Limb (tissue), 2 donors: ENCODE results near the gene FUT7.
A peak's percentile ranks its signal among the peaks of the same experiment; 100 is the strongest.
"Not testable (repeated sequence)": the region's sequence is repeated elsewhere in the genome, so short reads cannot be mapped to it uniquely, and the experiment has no call there.

Source experiments
- DNase-seq, 2 donors: peaks; one replicate each; pipeline ENCODE4 v3.0.0-alpha.2; 2016; ENCODE audit errors: extremely low spot score in 2 of 2

FUT7 gene

GRCh38 chr9:137034039-137034708 lies 2.3 kb upstream of the FUT7 start:
- no peak for DNase-seq

GRCh38 chr9:137033481-137033880 lies 1.6 kb upstream of the FUT7 start:
- not testable (repeated sequence) for DNase-seq

DNA sequence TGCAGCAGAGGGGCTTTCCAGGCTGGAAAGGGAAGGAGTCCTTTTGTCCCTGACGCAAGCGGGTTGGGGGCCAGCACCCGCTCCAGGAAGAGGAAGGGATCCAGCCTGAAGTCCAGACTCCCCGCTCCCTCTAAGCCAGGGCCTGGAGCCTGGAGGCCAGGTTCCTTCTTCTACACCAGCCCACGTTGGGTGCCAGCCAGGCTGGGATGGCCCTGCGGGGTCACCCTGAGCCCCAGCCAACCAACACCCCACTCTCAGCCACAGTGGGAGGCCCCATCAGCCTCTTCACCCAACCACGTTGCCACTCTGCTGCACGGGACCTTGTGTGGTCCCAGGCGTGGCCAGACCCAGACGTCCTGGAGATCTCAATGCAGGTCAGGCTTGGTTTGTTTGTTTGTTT lies 970 bp upstream of the FUT7 start:
- DNase-seq, result no peak

DNA sequence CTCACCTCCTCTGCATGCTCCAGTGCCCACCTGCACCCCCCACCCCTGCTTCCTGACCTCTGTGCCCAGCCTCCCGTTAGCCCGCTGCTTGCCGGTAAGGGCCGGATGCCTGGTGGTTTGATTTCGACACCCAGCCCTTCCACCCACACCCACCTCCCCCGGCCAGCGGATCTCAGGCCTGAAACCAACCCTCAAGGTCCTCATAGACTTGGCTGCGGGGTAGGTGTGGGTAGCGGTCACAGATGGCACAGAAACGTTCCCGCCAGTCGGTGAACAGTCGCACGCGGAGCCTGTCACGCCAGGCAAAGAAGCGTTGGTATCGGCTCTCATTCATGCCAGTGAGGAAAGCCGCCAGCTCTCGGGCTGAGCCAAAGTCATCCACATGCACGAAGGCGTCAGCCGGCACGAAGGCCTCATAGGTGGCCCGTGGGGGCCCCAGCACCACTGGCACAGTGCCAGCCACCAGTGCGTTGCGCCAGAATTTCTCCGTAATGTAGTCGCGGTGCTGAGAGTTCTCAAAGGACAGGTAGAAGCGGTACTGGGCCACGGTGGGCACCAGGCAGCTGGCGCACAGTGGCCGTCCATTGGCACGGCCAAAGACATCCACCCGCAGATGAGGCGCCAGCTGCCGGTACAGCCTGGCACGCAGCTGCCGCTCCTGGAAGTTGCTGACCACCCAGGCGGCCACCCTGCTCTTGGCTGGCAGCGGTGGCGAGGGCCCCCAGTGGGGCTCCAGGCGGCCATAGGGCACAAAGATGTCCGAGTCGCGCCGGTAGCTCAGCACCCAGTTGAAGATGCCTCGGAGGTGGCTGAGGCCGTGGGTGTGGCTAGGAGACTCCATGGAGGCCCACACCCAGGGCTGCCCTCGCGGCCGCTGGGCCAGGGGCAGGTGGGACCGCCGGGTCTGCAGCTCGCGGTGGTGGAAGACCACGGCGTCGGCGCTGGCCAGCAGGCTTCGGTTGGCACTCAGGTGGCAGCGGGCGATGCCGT lies 1.1 kb downstream of the FUT7 start:
- no peak for DNase-seq

DNA sequence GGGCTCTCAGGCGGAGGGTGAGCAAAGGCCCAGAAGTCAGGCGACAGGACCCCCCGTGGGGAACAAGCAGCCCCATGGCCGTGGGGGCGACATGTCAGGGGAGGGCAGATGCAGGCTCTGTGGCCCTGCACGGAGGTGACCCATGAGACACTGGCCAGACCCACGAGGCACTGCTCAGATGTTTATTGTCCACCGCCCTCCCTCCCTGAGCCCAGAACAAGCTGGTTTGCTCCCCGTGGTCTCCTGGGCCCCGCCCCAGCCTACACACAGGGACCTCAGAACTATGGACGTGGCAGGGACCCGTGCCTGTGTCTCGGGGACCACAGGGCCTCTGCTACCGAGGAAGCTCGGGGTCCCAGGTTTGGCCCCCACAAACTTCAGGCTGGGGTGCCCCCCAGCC lies 1.9 kb downstream of the FUT7 start:
- DNase-seq, result no peak

DNA sequence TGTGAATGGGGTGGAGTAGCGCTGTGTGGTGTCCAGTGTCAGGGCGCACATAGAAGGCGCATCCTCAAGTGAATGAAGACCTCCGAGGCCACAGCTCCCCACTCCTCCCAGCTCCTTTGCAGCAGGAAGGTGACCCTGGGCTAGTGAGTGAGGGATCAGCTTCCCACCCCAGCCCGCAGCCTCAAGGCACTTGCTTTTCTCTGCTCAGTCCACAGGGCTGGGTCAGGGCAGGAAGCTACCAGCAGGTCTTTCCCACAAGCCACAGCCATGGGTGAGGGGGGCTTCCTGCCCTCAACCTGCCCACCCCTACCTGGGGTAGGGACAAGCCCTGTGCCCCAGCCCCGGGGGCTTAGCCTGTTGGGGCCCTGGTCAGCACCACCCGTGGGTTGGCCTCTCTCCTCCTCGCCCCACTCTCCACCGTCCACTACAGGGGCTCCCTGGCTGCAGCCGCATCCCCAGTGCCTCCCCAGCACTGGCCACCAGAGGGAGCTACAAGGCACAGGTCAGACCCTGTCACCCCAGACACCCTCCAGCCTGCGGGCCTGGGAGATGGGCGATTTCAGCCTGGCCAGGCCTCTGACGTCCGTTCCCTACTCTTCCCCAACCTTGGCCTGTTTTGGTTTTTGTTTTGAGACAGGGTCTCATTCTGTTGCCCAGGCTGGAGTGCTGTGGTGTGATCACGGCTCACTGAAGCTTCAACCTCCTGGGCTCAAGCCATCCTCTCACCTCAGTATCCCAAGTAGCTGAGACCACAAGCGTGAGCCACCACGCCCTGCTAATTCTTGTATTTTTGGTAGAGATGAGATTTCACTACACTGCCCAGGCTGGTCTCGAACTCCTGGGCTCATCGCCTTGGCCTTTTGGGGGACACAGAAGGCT lies 2.6 kb downstream of the FUT7 start:
- DNase-seq, result peak in 1 of 2 donors; percentile 83

- peak in 1 of 2 donors; percentile 79 for DNase-seq
These were observed 3.4 kb downstream of the FUT7 start for GRCh38 chr9:137028263-137029057.

DNA sequence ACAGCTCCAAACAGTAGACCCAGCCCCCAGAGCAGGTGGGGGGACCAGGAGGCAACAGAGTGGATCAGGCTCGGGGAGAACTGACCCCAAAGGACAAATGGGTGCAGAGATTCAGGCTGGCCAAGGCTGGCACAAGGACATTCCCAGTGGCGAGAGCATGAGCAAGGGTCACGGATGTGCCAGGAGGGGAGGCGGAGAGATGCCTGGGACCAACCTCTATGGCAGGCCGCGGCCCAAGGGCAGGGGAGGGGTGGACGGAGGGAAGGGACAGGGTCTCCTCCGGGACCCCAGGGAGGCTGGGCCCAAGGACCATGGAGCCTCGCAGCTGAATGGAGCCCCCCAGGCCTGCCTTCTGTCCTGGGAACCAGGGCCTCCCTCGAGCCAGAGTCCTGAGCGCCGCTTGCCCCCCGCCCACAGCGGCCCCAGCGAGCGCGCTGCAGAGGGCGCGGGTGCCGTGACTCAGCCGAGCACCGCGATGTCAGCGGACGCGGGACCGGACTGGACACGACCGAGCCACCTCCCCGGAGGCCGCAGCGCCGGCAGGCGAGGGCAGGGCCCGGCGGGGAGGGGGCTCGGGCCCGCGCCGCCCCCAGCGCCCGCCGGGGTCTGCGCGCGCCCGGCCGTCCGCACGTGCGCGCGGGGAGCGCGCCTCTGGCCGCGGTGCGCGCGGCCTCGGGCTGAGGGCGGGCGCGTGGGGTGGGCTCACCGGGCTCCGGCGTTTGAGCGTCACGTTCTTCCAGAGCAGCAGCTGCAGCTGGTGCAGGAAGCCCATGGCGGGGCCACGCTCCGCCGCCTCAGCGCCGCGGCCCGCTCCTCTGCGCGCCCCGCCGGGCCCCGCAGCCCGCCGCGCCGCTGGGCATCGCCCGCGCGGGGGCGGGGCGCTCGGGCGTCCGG lies 4.3 kb downstream of the FUT7 start, which contains the start of gene ABCA2:
Gene ABCA2, minus strand, starts transcription at position 869 of the 894 bp plus-strand sequence. Its CDS starts 97 bp downstream, at position 772.
- peak in 1 of 2 donors; percentile 63 for DNase-seq

- DNase-seq, result no peak
These were observed 5.1 kb downstream of the FUT7 start for GRCh38 chr9:137026828-137027227.

DNA sequence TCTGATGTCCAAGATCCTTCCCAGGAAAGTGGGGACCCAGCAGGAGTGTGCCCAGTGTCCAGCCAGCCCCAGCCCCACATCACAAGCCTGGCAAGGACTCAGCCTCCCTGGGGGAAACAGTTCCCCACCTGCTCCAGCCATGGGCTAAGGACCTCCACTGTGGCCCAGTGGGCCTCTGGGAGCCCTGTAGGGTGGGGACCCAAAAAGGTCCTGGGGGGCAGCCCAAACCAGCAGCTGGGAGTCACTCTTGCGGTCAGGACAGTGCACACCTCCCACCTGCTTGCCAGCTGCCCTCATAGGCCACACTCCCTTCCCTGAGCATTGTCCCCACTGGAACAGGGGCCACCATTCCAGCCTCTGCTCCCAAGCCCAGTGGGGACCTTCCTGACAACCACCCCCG lies 5.5 kb downstream of the FUT7 start:
- no peak for DNase-seq

- peak in 1 of 2 donors; percentile 66 for DNase-seq
These were observed 6.3 kb downstream of the FUT7 start for GRCh38 chr9:137025517-137025966.

GRCh38 chr9:137023583-137023991 lies 8.3 kb downstream of the FUT7 start:
- no peak for DNase-seq

DNA sequence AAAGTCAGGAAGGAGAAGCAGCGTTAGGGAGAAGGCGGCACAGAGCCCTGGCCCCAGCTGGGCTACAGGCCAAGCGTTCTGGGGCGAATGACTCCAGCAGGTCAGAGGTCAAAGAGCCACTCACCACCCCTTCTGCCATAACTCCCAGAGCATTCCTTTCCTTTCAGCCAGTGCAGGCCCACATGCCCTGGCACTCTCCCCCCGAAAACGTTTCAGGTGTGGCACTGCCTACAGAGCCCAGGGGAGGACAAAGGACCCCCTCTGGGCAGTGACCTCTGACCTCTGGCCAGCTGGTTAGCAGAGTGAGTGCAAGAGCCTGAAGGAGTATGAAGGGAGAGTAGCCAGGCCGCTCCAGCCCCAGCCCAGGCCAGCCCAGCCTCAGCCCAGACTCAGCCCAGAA lies 8.7 kb downstream of the FUT7 start:
- no peak for DNase-seq

DNA sequence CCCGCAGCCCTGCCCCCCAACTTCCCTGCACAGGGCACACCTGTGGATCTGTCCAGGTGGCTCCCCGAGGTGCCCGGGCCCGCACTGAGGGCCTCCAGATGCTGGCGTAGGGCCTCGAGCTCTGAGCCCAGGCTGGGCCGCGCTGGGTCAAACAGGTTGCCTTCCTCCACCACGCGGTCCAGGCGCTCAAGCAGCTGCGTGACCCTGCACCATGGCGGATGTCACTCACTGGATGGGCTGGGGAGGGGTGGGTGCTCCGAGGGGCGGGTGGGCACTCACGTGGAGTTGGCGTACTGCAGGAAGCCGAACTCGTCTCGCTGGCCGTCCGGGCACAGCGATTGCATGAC lies 9.3 kb downstream of the FUT7 start:
- DNase-seq, result no peak

GRCh38 chr9:137021979-137022661 lies 9.8 kb downstream of the FUT7 start:
- no peak for DNase-seq

DNA sequence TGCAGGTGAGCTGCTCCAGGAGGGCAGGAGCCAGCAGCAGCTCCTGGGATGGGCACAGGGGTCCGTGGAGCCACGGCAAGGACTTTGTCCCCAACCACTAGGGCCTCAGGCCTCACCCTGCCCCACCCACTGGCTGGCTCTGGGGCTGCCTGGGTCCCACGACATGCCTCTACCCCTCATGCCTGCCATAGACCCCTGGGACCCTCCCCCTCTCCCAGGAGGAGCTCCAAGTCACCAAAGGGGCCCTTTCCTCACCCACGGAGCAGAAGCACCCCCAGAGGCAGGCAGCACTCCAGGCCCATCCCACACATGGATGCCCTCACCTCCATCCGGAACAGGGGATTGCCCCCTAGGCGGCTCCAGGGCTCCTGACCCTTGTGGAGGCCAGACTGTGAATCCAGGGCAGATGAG lies 10.3 kb downstream of the FUT7 start:
- DNase-seq, result no peak

DNA sequence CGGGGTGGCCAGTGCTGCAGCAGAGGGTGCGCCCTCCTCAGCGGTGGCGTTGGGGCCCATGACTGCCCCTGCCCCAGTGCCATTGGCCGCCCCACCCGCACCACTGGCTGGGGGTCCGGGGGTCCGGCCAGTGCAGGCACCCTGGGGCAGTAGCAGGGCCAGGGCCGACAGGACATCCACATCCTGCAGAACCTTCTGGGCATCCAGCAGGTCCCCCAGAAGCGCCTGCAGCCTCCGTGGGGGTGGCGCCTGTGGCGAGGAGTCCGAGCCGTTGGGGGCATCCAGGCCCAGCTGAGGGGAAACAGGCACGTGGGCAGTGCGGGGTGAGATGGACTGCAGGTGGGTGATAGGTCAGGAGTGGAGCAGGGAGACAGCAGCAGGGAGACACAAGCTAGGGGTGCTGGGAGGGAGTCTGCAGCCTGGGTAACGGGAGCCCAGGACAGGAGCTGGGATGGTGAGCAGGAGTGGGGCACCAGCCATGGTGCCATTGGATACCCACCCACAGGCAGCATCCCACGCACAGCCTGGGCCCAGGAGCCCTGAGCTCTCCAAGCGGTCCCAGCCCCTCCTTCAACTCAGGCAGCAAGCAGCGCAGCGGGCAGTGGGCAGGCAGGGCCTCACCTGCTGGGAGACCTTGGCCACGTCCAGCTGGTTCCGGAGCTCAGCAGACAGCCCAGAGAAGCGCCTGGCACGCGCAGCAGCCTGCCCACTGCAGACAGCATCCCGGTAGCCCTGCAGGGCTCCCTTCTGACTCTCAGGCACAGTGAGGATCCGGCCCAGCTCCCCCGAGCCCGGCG lies 10.9 kb downstream of the FUT7 start:
- no peak for DNase-seq
